BE2C (cell line): ENCODE results near the gene RNF25.
A peak's percentile ranks its signal among the peaks of the same experiment; 100 is the strongest.

Source experiments
- DNase-seq: peaks from one replicate; pipeline ENCODE4 v3.0.0-alpha.2; 2020
- H3K27me3 ChIP-seq: fragments of 250-450 bp; sonication (Bioruptor Pico); 2 replicates; pipeline ENCODE4 v1.5.1; 2020; ENCODE audit warnings: mild to moderate bottlenecking
- H3K36me3 ChIP-seq: fragments of 250-450 bp; sonication (Bioruptor Pico); 2 replicates; pipeline ENCODE4 v1.5.1; 2020; ENCODE audit warnings: mild to moderate bottlenecking
- H3K4me1 ChIP-seq: fragments of 250-450 bp; sonication (Bioruptor Pico); 2 replicates; pipeline ENCODE4 v1.5.1; 2020
- H3K4me3 ChIP-seq: 2 replicates; pipeline ENCODE4 v1.5.1; 2011; ENCODE audit warnings: low read depth, low read length
- H3K9me3 ChIP-seq: fragments of 250-450 bp; sonication (Bioruptor Pico); 2 replicates; pipeline ENCODE4 v1.5.1; 2020
- CTCF ChIP-seq: IDR thresholded peaks from 2 replicates; pipeline ENCODE4 v1.5.1; 2012; ENCODE audit warnings: mild to moderate bottlenecking, low read depth, low read length

RNF25 gene

GRCh38 chr2:218717262-218717661, 45.5 kb upstream of the RNF25 start:
- Histone ChIP-seq H3K4me3 (no peak overlapping the region), H3K9me3 (no peaks in the 10 kb centered on the region), H3K4me1 (peaks cover 4% of the 10 kb centered on the region), H3K36me3 (peaks cover 11% of the 10 kb centered on the region), H3K27me3 (no peaks in the 10 kb centered on the region)
- TF ChIP-seq CTCF = no peak
- no peak for DNase-seq

GRCh38 chr2:218716070-218716469, 44.3 kb upstream of the RNF25 start:
- H3K4me3 ChIP-seq = no peak overlapping the region
- H3K36me3 ChIP-seq = peaks cover 11% of the 10 kb centered on the region
- no peaks in the 10 kb centered on the region for H3K27me3 ChIP-seq
- H3K9me3 ChIP-seq = no peaks in the 10 kb centered on the region
- H3K4me1 ChIP-seq = peaks cover 4% of the 10 kb centered on the region
- no peak for TF ChIP-seq CTCF
- DNase-seq = no peak

- Histone ChIP-seq H3K36me3 (peaks cover 11% of the 10 kb centered on the region), H3K9me3 (no peaks in the 10 kb centered on the region), H3K4me1 (peaks cover 4% of the 10 kb centered on the region), H3K27me3 (no peaks in the 10 kb centered on the region), H3K4me3 (no peak overlapping the region)
- no peak for TF ChIP-seq CTCF
- no peak for DNase-seq
Observed at GRCh38 chr2:218713922-218714321, 42.1 kb upstream of the RNF25 start.

- Histone ChIP-seq H3K4me3 (peak overlapping the region; percentile 83), H3K36me3 (peaks cover 11% of the 10 kb centered on the region), H3K4me1 (no peaks in the 10 kb centered on the region), H3K27me3 (no peaks in the 10 kb centered on the region), H3K9me3 (no peaks in the 10 kb centered on the region)
- TF ChIP-seq CTCF = no peak
- DNase-seq = no peak
Observed at GRCh38 chr2:218711550-218711929, 39.7 kb upstream of the RNF25 start.

- H3K4me1 ChIP-seq = no peaks in the 10 kb centered on the region
- H3K36me3 ChIP-seq = peaks cover 10% of the 10 kb centered on the region
- peak within 1 kb of the TSS; percentile 83 for H3K4me3 ChIP-seq
- peak; percentile 99 for DNase-seq
- no peaks in the 10 kb centered on the region for H3K27me3 ChIP-seq
- no peaks in the 10 kb centered on the region for H3K9me3 ChIP-seq
- TF ChIP-seq CTCF = peak; percentile 67
Observed at GRCh38 chr2:218710687-218711549, 39.1 kb upstream of the RNF25 start, which contains the start of gene TTLL4. TSS of gene TTLL4 (plus strand) at chr2:218710835. CDS start at chr2:218737677, 26,842 bp downstream.

GRCh38 chr2:218710334-218710686, 38.5 kb upstream of the RNF25 start:
- peaks cover 4% of the 10 kb centered on the region for H3K36me3 ChIP-seq
- H3K4me3 ChIP-seq = peak overlapping the region; percentile 83
- H3K27me3 ChIP-seq = no peaks in the 10 kb centered on the region
- TF ChIP-seq CTCF = no peak
- H3K9me3 ChIP-seq = no peaks in the 10 kb centered on the region
- DNase-seq = no peak
- no peaks in the 10 kb centered on the region for H3K4me1 ChIP-seq
